HepG2 (cell line): ENCODE results near the gene MYBL2. TPM values are rescaled to one million over a fixed set of nuclear protein-coding genes. Genes with fewer than 3 reads are reported as not detected.
A peak's percentile ranks its signal among the peaks of the same experiment; 100 is the strongest.

Experiments
- ATM ChIP-seq: fragments of 450-650 bp; IDR thresholded peaks from 2 replicates; pipeline ENCODE4 v1.7.1; 2017; ENCODE audit warnings: mild to moderate bottlenecking, borderline replicate concordance
- GRHL1 ChIP-seq: sonication (generic); formaldehyde crosslinking; conservative IDR thresholded peaks from 2 replicates; pipeline ENCODE4 v1.8.0; 2022; ENCODE audit warnings: missing genetic modification reagents
- HOXA3 ChIP-seq: sonication (generic); formaldehyde crosslinking; IDR thresholded peaks from 2 replicates; pipeline ENCODE4 v1.5.0; 2020; ENCODE audit warnings: missing genetic modification reagents
- KAT2B ChIP-seq: fragments of 150-350 bp; IDR thresholded peaks from 2 replicates; pipeline ENCODE4 v1.6.1; 2014; ENCODE audit warnings: low read depth, low read length, borderline replicate concordance
- MXD4 ChIP-seq: IDR thresholded peaks from 2 replicates; pipeline ENCODE4 v1.6.1; 2016; ENCODE audit warnings: mild to moderate bottlenecking, missing biosample characterization, missing genetic modification reagents
- POLR2AphosphoS5 ChIP-seq: IDR thresholded peaks from 2 replicates; pipeline ENCODE4 v1.6.1; 2012; ENCODE audit warnings: low read depth, low read length
- RFX1 ChIP-seq: fragments of 450-650 bp; IDR thresholded peaks from 2 replicates; pipeline ENCODE4 v1.6.1; 2017
- SCMH1 ChIP-seq: sonication (generic); formaldehyde crosslinking; IDR thresholded peaks from 2 replicates; pipeline ENCODE4 v1.9.0; 2021; ENCODE audit warnings: missing genetic modification reagents, mild to moderate bottlenecking, borderline replicate concordance
- SNRNP70 ChIP-seq: fragments of 200-400 bp; formaldehyde crosslinking; IDR thresholded peaks from 2 replicates; pipeline ENCODE4 v1.6.1; 2017; ENCODE audit warnings: mild to moderate bottlenecking, low read depth, low read length, moderate library complexity
- SRSF9 ChIP-seq: fragments of 200-400 bp; formaldehyde crosslinking; IDR thresholded peaks from 2 replicates; pipeline ENCODE4 v1.6.1; 2018; ENCODE audit warnings: borderline replicate concordance, mild to moderate bottlenecking, low read depth, low read length; ENCODE audit not compliant: insufficient read depth, poor library complexity, severe bottlenecking
- STAG1 ChIP-seq: sonication (generic); formaldehyde crosslinking; IDR thresholded peaks from 2 replicates; pipeline ENCODE4 v1.4.0; 2020; ENCODE audit warnings: missing genetic modification reagents
- ZBTB37 ChIP-seq: sonication (generic); formaldehyde crosslinking; IDR thresholded peaks from 2 replicates; pipeline ENCODE4 v1.4.0; 2020; ENCODE audit warnings: mild to moderate bottlenecking, missing genetic modification reagents
- ZNF136 ChIP-seq: sonication (generic); formaldehyde crosslinking; IDR thresholded peaks from 2 replicates; pipeline ENCODE4 v1.8.1; 2022; ENCODE audit warnings: low read depth, mild to moderate bottlenecking, moderate library complexity, missing genetic modification reagents
- ZNF282 ChIP-seq: fragments of 450-650 bp; IDR thresholded peaks from 2 replicates; pipeline ENCODE4 v1.6.1; 2018; ENCODE audit not compliant: partially characterized antibody
- ZNF329 ChIP-seq: sonication (generic); formaldehyde crosslinking; IDR thresholded peaks from 2 replicates; pipeline ENCODE4 v1.9.0; 2021; ENCODE audit warnings: low read depth, mild to moderate bottlenecking, missing genetic modification reagents
- ZNF564 ChIP-seq: sonication (generic); formaldehyde crosslinking; IDR thresholded peaks from 2 replicates; pipeline ENCODE4 v1.8.1; 2023; ENCODE audit warnings: mild to moderate bottlenecking, missing genetic modification reagents
- ZNF570 ChIP-seq: sonication (generic); formaldehyde crosslinking; IDR thresholded peaks from 2 replicates; pipeline ENCODE4 v1.4.0; 2020; ENCODE audit warnings: mild to moderate bottlenecking, missing genetic modification reagents, borderline replicate concordance
- ZNF850 ChIP-seq: sonication (generic); formaldehyde crosslinking; conservative IDR thresholded peaks from 2 replicates; pipeline ENCODE4 v1.9.0; 2021; ENCODE audit warnings: mild to moderate bottlenecking, missing genetic modification reagents
- polyA plus RNA-seq, 8 experiments: library from polyadenylated mRNA; depleted of rRNA in 3 of 8; stranded (reverse) in 7 of 8; unstranded in 1 of 8; fragments of >200 nt; fragmentation: Illumina TruSeq in 4 of 8; extraction: Trizol in 4 of 8; gene quantifications; 2 replicates each; pipeline versions ENCODE4 v1.2.1 to v1.2.3, GENCODE V29; 2011 to 2016; ENCODE audit warnings: low read depth in 4 of 8, missing spikeins in 1 of 8, mixed read lengths in 1 of 8; ENCODE audit not compliant: insufficient read depth in 1 of 8
- total RNA-seq, 5 experiments: library from RNA; depleted of rRNA; stranded (reverse); fragments of >200 nt; fragmentation: Illumina TruSeq; extraction: Trizol; gene quantifications; 2 replicates each; pipeline ENCODE4 v1.2.3, GENCODE V29; 2016; ENCODE audit warnings: low read depth in 1 of 5
- TF ChIP-seq, protein P1 (sequence below): sonication (generic); formaldehyde crosslinking; IDR thresholded peaks from 2 replicates; pipeline ENCODE4 v1.4.0; 2020; ENCODE audit warnings: mild to moderate bottlenecking, missing genetic modification reagents
- TF ChIP-seq, protein P2 (sequence below): sonication (generic); formaldehyde crosslinking; IDR thresholded peaks from 2 replicates; pipeline ENCODE4 v1.4.0; 2020; ENCODE audit warnings: missing genetic modification reagents
- TF ChIP-seq, protein P3 (sequence below): sonication (generic); formaldehyde crosslinking; IDR thresholded peaks from 2 replicates; pipeline ENCODE4 v1.5.1; 2020; ENCODE audit warnings: mild to moderate bottlenecking, missing genetic modification reagents, moderate library complexity

The MYBL2 gene
- total and polyA plus RNA-seq, 2 of the 13 experiments (the other 11 are each of a cell fraction or from before 2014, with no cell fraction given): 11.9 to 66.2 TPM

- no peak for TF ChIP-seq SCMH1 (CRISPR knock-in tag)
- peak; percentile 15; the same call in 1 of the 2 replicates for TF ChIP-seq STAG1
- TF ChIP-seq RFX1: no peak
- no peak for TF ChIP-seq ATM
- TF ChIP-seq ZNF564 (CRISPR knock-in tag): 0 out of 2 replicates have a peak, but pooled peaks have one; percentile 53
- peak; percentile 55 for TF ChIP-seq HOXA3
- TF ChIP-seq ZNF570 (CRISPR knock-in tag): 0 out of 2 replicates have a peak, but pooled peaks have one; percentile 54
- no peak for TF ChIP-seq SRSF9
- TF ChIP-seq, protein P1, sequence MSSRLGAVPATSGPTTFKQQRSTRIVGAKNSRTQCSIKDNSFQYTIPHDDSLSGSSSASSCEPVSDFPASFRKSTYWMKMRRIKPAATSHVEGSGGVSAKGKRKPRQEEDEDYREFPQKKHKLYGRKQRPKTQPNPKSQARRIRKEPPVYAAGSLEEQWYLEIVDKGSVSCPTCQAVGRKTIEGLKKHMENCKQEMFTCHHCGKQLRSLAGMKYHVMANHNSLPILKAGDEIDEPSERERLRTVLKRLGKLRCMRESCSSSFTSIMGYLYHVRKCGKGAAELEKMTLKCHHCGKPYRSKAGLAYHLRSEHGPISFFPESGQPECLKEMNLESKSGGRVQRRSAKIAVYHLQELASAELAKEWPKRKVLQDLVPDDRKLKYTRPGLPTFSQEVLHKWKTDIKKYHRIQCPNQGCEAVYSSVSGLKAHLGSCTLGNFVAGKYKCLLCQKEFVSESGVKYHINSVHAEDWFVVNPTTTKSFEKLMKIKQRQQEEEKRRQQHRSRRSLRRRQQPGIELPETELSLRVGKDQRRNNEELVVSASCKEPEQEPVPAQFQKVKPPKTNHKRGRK: no peak
- TF ChIP-seq ZBTB37 (CRISPR knock-in tag): no peak; the same call in 1 of the 2 replicates
- TF ChIP-seq GRHL1: no peak
- no peak for TF ChIP-seq ZNF136 (CRISPR knock-in tag)
- TF ChIP-seq ZNF329 (CRISPR knock-in tag): peak; percentile 75; the same call in 1 of the 2 replicates
- peak; percentile 69; the same call in 1 of the 2 replicates for TF ChIP-seq MXD4 (CRISPR knock-in tag)
- TF ChIP-seq, protein P2, sequence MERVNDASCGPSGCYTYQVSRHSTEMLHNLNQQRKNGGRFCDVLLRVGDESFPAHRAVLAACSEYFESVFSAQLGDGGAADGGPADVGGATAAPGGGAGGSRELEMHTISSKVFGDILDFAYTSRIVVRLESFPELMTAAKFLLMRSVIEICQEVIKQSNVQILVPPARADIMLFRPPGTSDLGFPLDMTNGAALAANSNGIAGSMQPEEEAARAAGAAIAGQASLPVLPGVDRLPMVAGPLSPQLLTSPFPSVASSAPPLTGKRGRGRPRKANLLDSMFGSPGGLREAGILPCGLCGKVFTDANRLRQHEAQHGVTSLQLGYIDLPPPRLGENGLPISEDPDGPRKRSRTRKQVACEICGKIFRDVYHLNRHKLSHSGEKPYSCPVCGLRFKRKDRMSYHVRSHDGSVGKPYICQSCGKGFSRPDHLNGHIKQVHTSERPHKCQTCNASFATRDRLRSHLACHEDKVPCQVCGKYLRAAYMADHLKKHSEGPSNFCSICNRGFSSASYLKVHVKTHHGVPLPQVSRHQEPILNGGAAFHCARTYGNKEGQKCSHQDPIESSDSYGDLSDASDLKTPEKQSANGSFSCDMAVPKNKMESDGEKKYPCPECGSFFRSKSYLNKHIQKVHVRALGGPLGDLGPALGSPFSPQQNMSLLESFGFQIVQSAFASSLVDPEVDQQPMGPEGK: peak; percentile 41; the same call in 1 of the 2 replicates
- TF ChIP-seq, protein P3, sequence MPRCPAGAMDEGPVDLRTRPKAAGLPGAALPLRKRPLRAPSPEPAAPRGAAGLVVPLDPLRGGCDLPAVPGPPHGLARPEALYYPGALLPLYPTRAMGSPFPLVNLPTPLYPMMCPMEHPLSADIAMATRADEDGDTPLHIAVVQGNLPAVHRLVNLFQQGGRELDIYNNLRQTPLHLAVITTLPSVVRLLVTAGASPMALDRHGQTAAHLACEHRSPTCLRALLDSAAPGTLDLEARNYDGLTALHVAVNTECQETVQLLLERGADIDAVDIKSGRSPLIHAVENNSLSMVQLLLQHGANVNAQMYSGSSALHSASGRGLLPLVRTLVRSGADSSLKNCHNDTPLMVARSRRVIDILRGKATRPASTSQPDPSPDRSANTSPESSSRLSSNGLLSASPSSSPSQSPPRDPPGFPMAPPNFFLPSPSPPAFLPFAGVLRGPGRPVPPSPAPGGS (CRISPR knock-in tag): peak; percentile 36
- peak; percentile 66 for TF ChIP-seq POLR2AphosphoS5
- no peak for TF ChIP-seq SNRNP70
- no peak for TF ChIP-seq KAT2B
- TF ChIP-seq ZNF850 (CRISPR knock-in tag): no peak
- no peak for TF ChIP-seq ZNF282
Observed at GRCh38 chr20:43666376-43667328, at the start of gene MYBL2 (continued).
